Measurements from ENCODE around the gene PLA2G6. TPM values are rescaled to one million over a fixed set of nuclear protein-coding genes. Genes with fewer than 3 reads are reported as not detected.
A peak's percentile ranks its signal among the peaks of the same experiment; 100 is the strongest.

PLA2G6 gene
- total RNA-seq, 4 donors from 2014 or later = 30.7 to 327 (median 72.3) TPM

GRCh38 chr22:38112381-38112780 is 69.2 kb downstream of the PLA2G6 start:
- WGBS, 2 donors (ENCODE audit: low coverage in 1 of 2) = 55% methylated on average over 22 of the region's 22 CpGs; no CpG with 5 or more reads in 1 of the 2 donors
- Histone ChIP-seq H3K4me1 (peaks cover 9 to 54% (median 43%) of the 10 kb centered on the region in 4 donors), H3K27ac (peak overlapping the region; percentile 83 to 93 (median 86)), H3K4me3 (no peak overlapping the region), H3K36me3 (no peaks in the 10 kb centered on the region), H3K9me3 (no peaks in the 10 kb centered on the region), H3K27me3 (no peaks in the 10 kb centered on the region)
- intact Hi-C loops (cut with DNase I; ENCODE audit: low total_unique reads) = loop anchor here (5.0 to 10.0 kb wide), 2 partner anchors 122 to 240 kb away; no protein-coding TSS in a partner anchor
- peak; percentile 59 for DNase-seq
- TF ChIP-seq, protein P1, sequence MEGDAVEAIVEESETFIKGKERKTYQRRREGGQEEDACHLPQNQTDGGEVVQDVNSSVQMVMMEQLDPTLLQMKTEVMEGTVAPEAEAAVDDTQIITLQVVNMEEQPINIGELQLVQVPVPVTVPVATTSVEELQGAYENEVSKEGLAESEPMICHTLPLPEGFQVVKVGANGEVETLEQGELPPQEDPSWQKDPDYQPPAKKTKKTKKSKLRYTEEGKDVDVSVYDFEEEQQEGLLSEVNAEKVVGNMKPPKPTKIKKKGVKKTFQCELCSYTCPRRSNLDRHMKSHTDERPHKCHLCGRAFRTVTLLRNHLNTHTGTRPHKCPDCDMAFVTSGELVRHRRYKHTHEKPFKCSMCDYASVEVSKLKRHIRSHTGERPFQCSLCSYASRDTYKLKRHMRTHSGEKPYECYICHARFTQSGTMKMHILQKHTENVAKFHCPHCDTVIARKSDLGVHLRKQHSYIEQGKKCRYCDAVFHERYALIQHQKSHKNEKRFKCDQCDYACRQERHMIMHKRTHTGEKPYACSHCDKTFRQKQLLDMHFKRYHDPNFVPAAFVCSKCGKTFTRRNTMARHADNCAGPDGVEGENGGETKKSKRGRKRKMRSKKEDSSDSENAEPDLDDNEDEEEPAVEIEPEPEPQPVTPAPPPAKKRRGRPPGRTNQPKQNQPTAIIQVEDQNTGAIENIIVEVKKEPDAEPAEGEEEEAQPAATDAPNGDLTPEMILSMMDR (IDR thresholded peaks at IDR 0.05) = no peak
- TF ChIP-seq EP300 (IDR thresholded peaks at IDR 0.05; ENCODE audit: low read depth) = no peak
- peak; percentile 26 for TF ChIP-seq POLR2A (IDR thresholded peaks at IDR 0.05)
- no peak for TF ChIP-seq POLR2AphosphoS5 (IDR thresholded peaks at IDR 0.05)
- in situ Hi-C loops (cut with MboI; ENCODE audit: low pct_ligation_motif_present in 1 of 4, low pct_unique_long_range_greater_than_20kb in 1 of 4, low sequenced_read_pairs in 3 of 4) = loop anchor here in 3 of 4 donors (25.0 kb wide), 3 partner anchors 125 to 250 kb away; no protein-coding TSS in a partner anchor

- peaks cover 9 to 58% (median 47%) of the 10 kb centered on the region in 4 donors for H3K4me1 ChIP-seq
- intact Hi-C loops (cut with DNase I; ENCODE audit: low total_unique reads) (loop anchor here (5.0 to 10.0 kb wide), 2 partner anchors 123 to 240 kb away; no protein-coding TSS in a partner anchor), in situ Hi-C loops (cut with MboI; ENCODE audit: low pct_ligation_motif_present in 1 of 4, low pct_unique_long_range_greater_than_20kb in 1 of 4, low sequenced_read_pairs in 3 of 4) (loop anchor here in 3 of 4 donors (25.0 kb wide), 3 partner anchors 125 to 250 kb away; no protein-coding TSS in a partner anchor)
- peak overlapping the region; percentile 83 to 93 (median 86) for H3K27ac ChIP-seq
- H3K9me3 ChIP-seq = no peaks in the 10 kb centered on the region
- peak; percentile 63 for DNase-seq
- 63% methylated on average over 11 of the region's 11 CpGs; no CpG with 5 or more reads in 1 of the 2 donors for WGBS, 2 donors (ENCODE audit: low coverage in 1 of 2)
- H3K4me3 ChIP-seq = no peak overlapping the region
- TF ChIP-seq POLR2A (IDR thresholded peaks at IDR 0.05) (no peak), POLR2AphosphoS5 (IDR thresholded peaks at IDR 0.05) (no peak), EP300 (IDR thresholded peaks at IDR 0.05; ENCODE audit: low read depth) (no peak)
- TF ChIP-seq, protein P1 (IDR thresholded peaks at IDR 0.05) = no peak
- no peaks in the 10 kb centered on the region for H3K36me3 ChIP-seq
- H3K27me3 ChIP-seq = no peaks in the 10 kb centered on the region
These were observed 69.7 kb downstream of the PLA2G6 start for GRCh38 chr22:38111925-38112355.

DNA sequence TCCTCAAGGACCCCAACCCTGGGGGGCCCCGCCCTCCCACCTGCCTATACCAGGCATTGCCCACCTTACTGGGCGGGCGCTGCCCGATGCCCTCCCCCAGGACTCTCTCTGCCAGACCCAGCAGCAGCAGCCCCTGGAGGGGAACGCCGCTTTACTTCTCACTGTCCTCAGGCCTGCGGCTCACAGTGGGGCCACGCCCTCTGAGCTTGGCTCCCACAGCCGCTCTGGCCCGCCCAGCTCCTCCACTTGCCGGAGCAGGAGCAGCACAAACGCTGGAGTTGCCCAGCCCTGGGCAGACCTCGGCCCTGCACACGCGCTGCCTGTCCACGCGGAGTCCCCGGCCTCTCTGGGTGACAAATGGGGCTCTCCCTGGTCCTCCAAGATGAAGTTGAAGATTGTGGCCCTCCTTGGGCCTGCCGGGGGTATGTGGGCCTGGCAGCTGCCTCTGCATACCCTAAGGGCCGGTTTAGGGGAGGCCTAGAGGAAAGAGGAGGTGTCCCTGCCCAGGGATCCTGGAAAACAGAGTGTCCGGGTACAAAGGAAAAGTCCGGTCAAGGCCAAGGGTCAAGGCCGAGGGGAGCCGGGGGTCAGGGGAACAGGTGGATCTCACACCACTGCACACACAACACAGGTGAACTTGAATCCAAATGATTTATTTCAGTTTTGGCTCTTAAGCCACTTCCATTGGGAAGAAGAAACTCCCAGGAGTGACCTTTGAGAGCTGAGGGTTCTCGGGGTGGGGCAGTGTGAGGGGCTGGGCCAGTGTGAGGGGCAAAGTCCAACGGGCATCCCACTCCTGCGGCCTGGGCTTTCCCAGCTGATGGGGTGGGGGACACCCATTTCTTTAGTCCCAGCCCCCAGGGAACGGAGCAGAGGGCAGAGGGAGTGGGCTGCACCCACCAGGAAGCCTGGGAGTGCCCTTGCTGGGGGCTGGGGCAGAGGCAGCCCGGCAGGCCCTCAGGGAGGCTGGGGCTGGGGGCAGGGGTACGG is 70.5 kb downstream of the PLA2G6 start:
- H3K9me3 ChIP-seq = no peaks in the 10 kb centered on the region
- H3K4me1 ChIP-seq = peaks cover 9 to 58% (median 47%) of the 10 kb centered on the region in 4 donors
- DNase-seq = peak; percentile 81
- no peaks in the 10 kb centered on the region for H3K27me3 ChIP-seq
- peak overlapping the region; percentile 83 to 93 (median 86) for H3K27ac ChIP-seq
- TF ChIP-seq POLR2AphosphoS5 (IDR thresholded peaks at IDR 0.05) (no peak), POLR2A (IDR thresholded peaks at IDR 0.05) (no peak), EP300 (IDR thresholded peaks at IDR 0.05; ENCODE audit: low read depth) (no peak)
- TF ChIP-seq, protein P1 (IDR thresholded peaks at IDR 0.05) = no peak
- in situ Hi-C loops (cut with MboI; ENCODE audit: low pct_ligation_motif_present in 1 of 4, low pct_unique_long_range_greater_than_20kb in 1 of 4, low sequenced_read_pairs in 3 of 4) (loop anchor here in 3 of 4 donors (25.0 kb wide), 3 partner anchors 126 to 251 kb away; no protein-coding TSS in a partner anchor), intact Hi-C loops (cut with DNase I; ENCODE audit: low total_unique reads) (loop anchor here (5.0 to 10.0 kb wide), 2 partner anchors 124 to 241 kb away; no protein-coding TSS in a partner anchor)
- no peaks in the 10 kb centered on the region for H3K36me3 ChIP-seq
- peak overlapping the region in 2 of 4 donors; percentile 37 to 51 for H3K4me3 ChIP-seq
- 44% methylated on average over 28 of the region's 30 CpGs; no CpG with 5 or more reads in 1 of the 2 donors for WGBS, 2 donors (ENCODE audit: low coverage in 1 of 2)
